Measurements from ENCODE around the gene RC3H1. TPM values are rescaled to one million over a fixed set of nuclear protein-coding genes. Genes with fewer than 3 reads are reported as not detected.
A peak's percentile ranks its signal among the peaks of the same experiment; 100 is the strongest.

RC3H1 gene
- total and polyA plus RNA-seq, 9 of the 15 experiments (the other 6 are each of a cell fraction or from before 2014, with no cell fraction given) = 2.4 to 31.7 (median 12.4) TPM

DNA sequence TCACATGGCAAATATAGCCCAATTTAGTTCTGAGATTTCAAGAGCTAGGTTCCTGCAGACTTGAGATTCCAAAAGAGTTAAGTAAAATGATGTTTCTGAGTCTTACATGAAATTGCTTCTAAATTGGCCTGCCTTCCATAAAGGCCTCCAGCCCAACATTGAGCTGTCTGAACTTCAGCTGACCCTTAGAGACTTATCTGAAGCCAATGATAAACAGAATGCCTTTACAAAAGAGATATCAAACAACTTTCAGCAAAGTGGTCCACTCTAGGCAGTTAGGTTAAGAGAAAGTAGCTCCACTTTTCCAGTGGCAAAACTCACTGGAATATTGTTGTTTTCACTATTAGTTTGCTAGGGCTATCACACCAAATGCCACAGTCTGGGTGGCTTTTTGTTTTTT is 6.3 kb upstream of the RC3H1 start (continued):
- TF ChIP-seq ZNF217 (CRISPR knock-in tag; IDR thresholded peaks at IDR 0.05) (no peak), CBFA2T3 (IDR thresholded peaks at IDR 0.05) (peak; percentile 73), ZNF282 (CRISPR knock-in tag; IDR thresholded peaks at IDR 0.05) (no peak), ZNF224 (CRISPR knock-in tag; IDR thresholded peaks at IDR 0.05) (no peak), KDM1A (IDR thresholded peaks at IDR 0.05) (peak; percentile 8 to 34; a peak in 2 of 4 replicates), NR2C2 (CRISPR knock-in tag; IDR thresholded peaks at IDR 0.05) (no peak), NR2C2 (tag; IDR thresholded peaks at IDR 0.05) (0 out of 2 replicates have a peak, but pooled peaks have one; percentile 18), CCAR2 (IDR thresholded peaks at IDR 0.05; ENCODE audit: low read depth, low read length) (no peak), FOXA1 (IDR thresholded peaks at IDR 0.05; ENCODE audit: borderline replicate concordance) (no peak), TEAD4 (IDR thresholded peaks at IDR 0.05; ENCODE audit: low read length) (peak; percentile 13; the same call in 1 of the 2 replicates), TEAD4 (CRISPR knock-in tag; IDR thresholded peaks at IDR 0.05; ENCODE audit: borderline replicate concordance) (no peak), POLR2AphosphoS5 (IDR thresholded peaks at IDR 0.05; ENCODE audit: control insufficient read depth, insufficient read depth, low read depth, low read length) (peak; percentile 36; the same call in 1 of the 2 replicates), DPF2 (IDR thresholded peaks at IDR 0.05) (peak; percentile 64; the same call in 1 of the 2 replicates), ZNF232 (CRISPR knock-in tag; IDR thresholded peaks at IDR 0.05) (no peak), ZNF75A (CRISPR knock-in tag; IDR thresholded peaks at IDR 0.05) (no peak), RB1 (IDR thresholded peaks at IDR 0.05; ENCODE audit: low read depth) (no peak), TAF9B (IDR thresholded peaks at IDR 0.05; ENCODE audit: partially characterized antibody) (no peak), ZFX (CRISPR knock-in tag; IDR thresholded peaks at IDR 0.05) (0 out of 2 replicates have a peak, but pooled peaks have one; percentile 31)
- TF ChIP-seq, protein P1, sequence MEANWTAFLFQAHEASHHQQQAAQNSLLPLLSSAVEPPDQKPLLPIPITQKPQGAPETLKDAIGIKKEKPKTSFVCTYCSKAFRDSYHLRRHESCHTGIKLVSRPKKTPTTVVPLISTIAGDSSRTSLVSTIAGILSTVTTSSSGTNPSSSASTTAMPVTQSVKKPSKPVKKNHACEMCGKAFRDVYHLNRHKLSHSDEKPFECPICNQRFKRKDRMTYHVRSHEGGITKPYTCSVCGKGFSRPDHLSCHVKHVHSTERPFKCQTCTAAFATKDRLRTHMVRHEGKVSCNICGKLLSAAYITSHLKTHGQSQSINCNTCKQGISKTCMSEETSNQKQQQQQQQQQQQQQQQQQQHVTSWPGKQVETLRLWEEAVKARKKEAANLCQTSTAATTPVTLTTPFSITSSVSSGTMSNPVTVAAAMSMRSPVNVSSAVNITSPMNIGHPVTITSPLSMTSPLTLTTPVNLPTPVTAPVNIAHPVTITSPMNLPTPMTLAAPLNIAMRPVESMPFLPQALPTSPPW (CRISPR knock-in tag; IDR thresholded peaks at IDR 0.05) = no peak
- TF ChIP-seq, protein P2, sequence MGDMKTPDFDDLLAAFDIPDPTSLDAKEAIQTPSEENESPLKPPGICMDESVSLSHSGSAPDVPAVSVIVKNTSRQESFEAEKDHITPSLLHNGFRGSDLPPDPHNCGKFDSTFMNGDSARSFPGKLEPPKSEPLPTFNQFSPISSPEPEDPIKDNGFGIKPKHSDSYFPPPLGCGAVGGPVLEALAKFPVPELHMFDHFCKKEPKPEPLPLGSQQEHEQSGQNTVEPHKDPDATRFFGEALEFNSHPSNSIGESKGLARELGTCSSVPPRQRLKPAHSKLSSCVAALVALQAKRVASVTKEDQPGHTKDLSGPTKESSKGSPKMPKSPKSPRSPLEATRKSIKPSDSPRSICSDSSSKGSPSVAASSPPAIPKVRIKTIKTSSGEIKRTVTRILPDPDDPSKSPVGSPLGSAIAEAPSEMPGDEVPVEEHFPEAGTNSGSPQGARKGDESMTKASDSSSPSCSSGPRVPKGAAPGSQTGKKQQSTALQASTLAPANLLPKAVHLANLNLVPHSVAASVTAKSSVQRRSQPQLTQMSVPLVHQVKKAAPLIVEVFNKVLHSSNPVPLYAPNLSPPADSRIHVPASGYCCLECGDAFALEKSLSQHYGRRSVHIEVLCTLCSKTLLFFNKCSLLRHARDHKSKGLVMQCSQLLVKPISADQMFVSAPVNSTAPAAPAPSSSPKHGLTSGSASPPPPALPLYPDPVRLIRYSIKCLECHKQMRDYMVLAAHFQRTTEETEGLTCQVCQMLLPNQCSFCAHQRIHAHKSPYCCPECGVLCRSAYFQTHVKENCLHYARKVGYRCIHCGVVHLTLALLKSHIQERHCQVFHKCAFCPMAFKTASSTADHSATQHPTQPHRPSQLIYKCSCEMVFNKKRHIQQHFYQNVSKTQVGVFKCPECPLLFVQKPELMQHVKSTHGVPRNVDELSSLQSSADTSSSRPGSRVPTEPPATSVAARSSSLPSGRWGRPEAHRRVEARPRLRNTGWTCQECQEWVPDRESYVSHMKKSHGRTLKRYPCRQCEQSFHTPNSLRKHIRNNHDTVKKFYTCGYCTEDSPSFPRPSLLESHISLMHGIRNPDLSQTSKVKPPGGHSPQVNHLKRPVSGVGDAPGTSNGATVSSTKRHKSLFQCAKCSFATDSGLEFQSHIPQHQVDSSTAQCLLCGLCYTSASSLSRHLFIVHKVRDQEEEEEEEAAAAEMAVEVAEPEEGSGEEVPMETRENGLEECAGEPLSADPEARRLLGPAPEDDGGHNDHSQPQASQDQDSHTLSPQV (IDR thresholded peaks at IDR 0.05) = peak; percentile 44; the same call in 1 of the 2 replicates
- TF ChIP-seq, protein P3, sequence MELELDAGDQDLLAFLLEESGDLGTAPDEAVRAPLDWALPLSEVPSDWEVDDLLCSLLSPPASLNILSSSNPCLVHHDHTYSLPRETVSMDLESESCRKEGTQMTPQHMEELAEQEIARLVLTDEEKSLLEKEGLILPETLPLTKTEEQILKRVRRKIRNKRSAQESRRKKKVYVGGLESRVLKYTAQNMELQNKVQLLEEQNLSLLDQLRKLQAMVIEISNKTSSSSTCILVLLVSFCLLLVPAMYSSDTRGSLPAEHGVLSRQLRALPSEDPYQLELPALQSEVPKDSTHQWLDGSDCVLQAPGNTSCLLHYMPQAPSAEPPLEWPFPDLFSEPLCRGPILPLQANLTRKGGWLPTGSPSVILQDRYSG (tag; conservative IDR thresholded peaks at IDR 0.05; ENCODE audit: low read depth) = no peak

Data from K562 (cell line).